Chondrocyte (in vitro differentiated cells): ENCODE measurements around the gene COX18. TPM values are rescaled to one million over a fixed set of nuclear protein-coding genes. Genes with fewer than 3 reads are reported as not detected.

Source experiments
- DNase-seq: peaks from one replicate; pipeline ENCODE4 v3.0.0; 2021; ENCODE audit warnings: mixed read lengths, low spot score
- H3K27ac Mint-ChIP-seq: one replicate; pipeline ENCODE4 v1.8.0; 2021; ENCODE audit warnings: mild to moderate bottlenecking, moderate library complexity, mixed read lengths; ENCODE audit not compliant: unreplicated experiment
- H3K27me3 Mint-ChIP-seq: 2 replicates; pipeline ENCODE4 v1.8.0; 2021; ENCODE audit warnings: low read depth, mixed read lengths
- H3K36me3 Mint-ChIP-seq: 2 replicates; pipeline ENCODE4 v1.8.0; 2021; ENCODE audit warnings: low read depth, mixed read lengths
- H3K4me1 Mint-ChIP-seq: 2 replicates; pipeline ENCODE4 v1.8.0; 2021; ENCODE audit warnings: low read depth, mild to moderate bottlenecking, mixed read lengths
- H3K4me3 Mint-ChIP-seq: one replicate; pipeline ENCODE4 v1.8.0; 2021; ENCODE audit warnings: mild to moderate bottlenecking, moderate library complexity, mixed read lengths; ENCODE audit not compliant: unreplicated experiment
- H3K9me3 Mint-ChIP-seq: 2 replicates; pipeline ENCODE4 v1.8.0; 2021; ENCODE audit warnings: low read depth, mixed read lengths
- total RNA-seq: library from RNA; stranded (reverse); gene quantifications from 3 replicates; pipeline ENCODE4 v1.2.1, GENCODE V29; 2021
- TF ChIP-seq, protein P1 (sequence below): fragments of 200-600 bp; sonication (generic); IDR thresholded peaks from 2 replicates; pipeline ENCODE4 v1.5.0; 2021; ENCODE audit warnings: antibody characterized with exemption, mild to moderate bottlenecking, moderate library complexity

COX18 gene
- total RNA-seq, 1 donor from 2014 or later = 13.2 TPM

DNA sequence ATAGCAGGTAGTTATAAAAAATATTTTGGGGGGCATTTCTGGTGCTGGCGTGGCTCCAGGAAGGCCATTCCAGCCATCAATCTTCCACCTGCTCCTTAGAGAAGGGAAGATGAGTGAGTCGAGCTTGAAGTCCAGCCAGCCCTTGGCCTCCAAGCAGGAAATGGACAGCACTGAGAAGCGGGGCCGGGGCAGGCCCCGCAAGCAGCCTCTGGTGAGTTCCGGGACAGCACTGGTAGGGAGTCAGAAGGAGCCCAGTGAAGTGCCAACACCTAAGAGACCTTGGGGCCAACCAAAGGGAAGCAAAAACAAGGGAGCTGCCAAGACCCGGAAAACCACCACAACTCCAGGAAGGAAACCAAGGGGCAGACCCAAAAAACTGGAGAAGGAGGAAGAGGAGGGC is 29.2 kb upstream of the COX18 start:
- Mint-ChIP-seq H3K36me3 (peaks cover 27% of the 10 kb centered on the region), H3K27me3 (no peaks in the 10 kb centered on the region), H3K9me3 (no peaks in the 10 kb centered on the region), H3K4me3 (no peak overlapping the region), H3K27ac (no peak overlapping the region), H3K4me1 (no peaks in the 10 kb centered on the region)
- TF ChIP-seq, protein P1, sequence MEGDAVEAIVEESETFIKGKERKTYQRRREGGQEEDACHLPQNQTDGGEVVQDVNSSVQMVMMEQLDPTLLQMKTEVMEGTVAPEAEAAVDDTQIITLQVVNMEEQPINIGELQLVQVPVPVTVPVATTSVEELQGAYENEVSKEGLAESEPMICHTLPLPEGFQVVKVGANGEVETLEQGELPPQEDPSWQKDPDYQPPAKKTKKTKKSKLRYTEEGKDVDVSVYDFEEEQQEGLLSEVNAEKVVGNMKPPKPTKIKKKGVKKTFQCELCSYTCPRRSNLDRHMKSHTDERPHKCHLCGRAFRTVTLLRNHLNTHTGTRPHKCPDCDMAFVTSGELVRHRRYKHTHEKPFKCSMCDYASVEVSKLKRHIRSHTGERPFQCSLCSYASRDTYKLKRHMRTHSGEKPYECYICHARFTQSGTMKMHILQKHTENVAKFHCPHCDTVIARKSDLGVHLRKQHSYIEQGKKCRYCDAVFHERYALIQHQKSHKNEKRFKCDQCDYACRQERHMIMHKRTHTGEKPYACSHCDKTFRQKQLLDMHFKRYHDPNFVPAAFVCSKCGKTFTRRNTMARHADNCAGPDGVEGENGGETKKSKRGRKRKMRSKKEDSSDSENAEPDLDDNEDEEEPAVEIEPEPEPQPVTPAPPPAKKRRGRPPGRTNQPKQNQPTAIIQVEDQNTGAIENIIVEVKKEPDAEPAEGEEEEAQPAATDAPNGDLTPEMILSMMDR = no peak
- DNase-seq = no peak

DNA sequence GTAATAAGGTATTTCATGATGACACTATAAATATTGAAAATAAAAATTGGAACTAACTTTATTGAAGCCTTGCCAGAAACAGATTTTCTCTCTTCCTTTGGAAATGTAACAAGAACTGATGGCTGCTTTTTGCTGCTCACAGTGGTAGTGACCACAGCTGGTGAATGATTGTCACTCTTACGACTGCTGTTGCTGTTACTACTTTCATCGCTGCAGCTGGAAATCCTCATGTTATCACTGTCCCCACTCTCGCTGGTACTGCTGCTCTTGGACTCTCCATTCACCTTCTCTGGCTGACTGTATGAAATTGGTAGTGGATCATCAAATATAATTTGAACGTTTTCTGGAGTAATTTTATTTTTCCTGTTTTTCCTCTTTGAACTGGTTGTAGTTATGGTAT is 28.5 kb upstream of the COX18 start:
- H3K27me3 Mint-ChIP-seq = no peaks in the 10 kb centered on the region
- H3K36me3 Mint-ChIP-seq = peaks cover 27% of the 10 kb centered on the region
- H3K9me3 Mint-ChIP-seq = no peaks in the 10 kb centered on the region
- H3K4me3 Mint-ChIP-seq = no peak overlapping the region
- DNase-seq = no peak
- H3K27ac Mint-ChIP-seq = no peak overlapping the region
- H3K4me1 Mint-ChIP-seq = no peaks in the 10 kb centered on the region
- TF ChIP-seq, protein P1 = no peak

DNA sequence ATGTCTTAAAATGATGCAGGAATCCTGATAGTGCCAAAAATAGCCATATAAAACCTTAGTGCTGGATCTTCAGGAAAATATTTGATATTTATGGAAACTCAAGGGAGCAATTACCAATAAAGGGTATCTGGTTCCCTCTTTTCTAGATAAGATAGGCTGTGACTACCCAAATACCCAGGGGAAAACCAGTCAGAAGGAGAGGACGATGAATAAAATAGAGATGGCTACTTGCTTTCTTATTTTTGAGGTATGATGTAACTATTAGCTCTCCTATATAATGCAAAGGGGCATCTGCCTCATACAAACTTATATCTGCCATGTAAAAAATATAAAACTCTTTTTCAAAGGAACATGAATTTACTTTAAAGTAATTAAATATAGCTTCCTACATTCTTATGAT is 23.4 kb upstream of the COX18 start:
- H3K4me1 Mint-ChIP-seq = no peaks in the 10 kb centered on the region
- H3K9me3 Mint-ChIP-seq = no peaks in the 10 kb centered on the region
- DNase-seq = no peak
- no peak overlapping the region for H3K27ac Mint-ChIP-seq
- no peak overlapping the region for H3K4me3 Mint-ChIP-seq
- TF ChIP-seq, protein P1 = no peak
- H3K27me3 Mint-ChIP-seq = no peaks in the 10 kb centered on the region
- H3K36me3 Mint-ChIP-seq = peaks cover 21% of the 10 kb centered on the region

DNA sequence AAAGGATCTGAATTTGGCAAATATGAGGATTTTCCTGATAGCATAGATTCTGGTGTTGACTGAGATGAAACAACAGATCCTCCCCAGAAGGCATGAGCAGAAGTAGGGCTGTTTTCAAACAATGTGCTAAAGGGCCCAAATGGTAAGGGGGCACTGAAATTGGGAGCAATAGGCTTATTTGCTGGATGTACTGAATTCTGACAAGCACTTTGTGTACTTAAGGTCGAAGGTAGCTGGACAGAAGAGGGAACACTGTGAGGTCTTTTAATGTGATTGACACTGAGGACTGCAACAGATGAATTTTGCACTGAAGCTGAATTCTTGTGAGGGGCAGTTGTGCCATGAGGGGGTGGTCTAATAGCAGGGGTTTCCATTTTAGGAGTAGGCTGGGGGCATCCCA is 21.2 kb upstream of the COX18 start:
- TF ChIP-seq, protein P1 = no peak
- H3K27ac Mint-ChIP-seq = no peak overlapping the region
- H3K27me3 Mint-ChIP-seq = no peaks in the 10 kb centered on the region
- DNase-seq = no peak
- H3K4me3 Mint-ChIP-seq = no peak overlapping the region
- no peaks in the 10 kb centered on the region for H3K9me3 Mint-ChIP-seq
- H3K4me1 Mint-ChIP-seq = no peaks in the 10 kb centered on the region
- peaks cover 19% of the 10 kb centered on the region for H3K36me3 Mint-ChIP-seq

DNA sequence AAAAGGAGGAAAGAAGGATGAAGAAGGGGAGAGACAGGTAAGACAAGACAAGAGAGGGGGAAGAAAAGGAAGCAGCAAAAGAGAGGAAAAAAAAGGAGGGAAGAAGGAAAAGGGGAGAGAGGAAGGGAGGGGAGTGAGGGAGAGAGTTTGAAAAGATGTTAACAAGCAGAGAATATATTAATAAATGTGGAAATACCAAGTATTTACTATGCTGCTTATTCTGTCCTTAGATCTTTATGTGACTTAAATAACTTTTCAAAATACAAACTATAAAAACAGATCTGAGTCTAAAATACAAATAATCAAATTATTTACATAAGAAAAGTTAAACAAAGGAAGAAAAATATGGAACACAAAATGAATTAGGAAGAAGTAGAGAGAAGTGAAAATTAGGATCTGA is 18.4 kb upstream of the COX18 start:
- TF ChIP-seq, protein P1 = no peak
- no peak overlapping the region for H3K27ac Mint-ChIP-seq
- H3K27me3 Mint-ChIP-seq = no peaks in the 10 kb centered on the region
- DNase-seq = no peak
- H3K4me1 Mint-ChIP-seq = no peaks in the 10 kb centered on the region
- no peaks in the 10 kb centered on the region for H3K9me3 Mint-ChIP-seq
- peaks cover 20% of the 10 kb centered on the region for H3K36me3 Mint-ChIP-seq
- H3K4me3 Mint-ChIP-seq = no peak overlapping the region
